CD4-positive, alpha-beta T cell treated with Interferon gamma for 1 hour (primary cell): ENCODE results near the gene TNFRSF12A.
"Not testable (repeated sequence)": the region's sequence is repeated elsewhere in the genome, so short reads cannot be mapped to it uniquely, and the experiment has no call there.

ENCODE experiments used
- DNase-seq: peaks from one replicate; pipeline ENCODE4 v3.0.0-alpha.2; 2020

TNFRSF12A gene

DNA sequence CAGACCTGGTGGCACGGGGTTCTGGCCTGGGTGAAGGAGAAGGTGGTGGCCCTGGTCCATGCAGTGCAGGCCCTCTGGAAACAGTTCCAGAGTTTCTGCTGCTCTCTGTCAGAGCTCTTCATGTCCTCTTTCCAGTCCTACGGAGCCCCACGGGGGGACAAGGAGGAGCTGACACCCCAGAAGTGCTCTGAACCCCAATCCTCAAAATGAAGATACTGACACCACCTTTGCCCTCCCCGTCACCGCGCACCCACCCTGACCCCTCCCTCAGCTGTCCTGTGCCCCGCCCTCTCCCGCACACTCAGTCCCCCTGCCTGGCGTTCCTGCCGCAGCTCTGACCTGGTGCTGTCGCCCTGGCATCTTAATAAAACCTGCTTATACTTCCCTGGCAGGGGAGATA is 49.0 kb downstream of the TNFRSF12A start:
- not testable (repeated sequence) for DNase-seq

- no peak for DNase-seq
Measured at GRCh38 chr16:3070608-3071111, 50.5 kb downstream of the TNFRSF12A start.

DNA sequence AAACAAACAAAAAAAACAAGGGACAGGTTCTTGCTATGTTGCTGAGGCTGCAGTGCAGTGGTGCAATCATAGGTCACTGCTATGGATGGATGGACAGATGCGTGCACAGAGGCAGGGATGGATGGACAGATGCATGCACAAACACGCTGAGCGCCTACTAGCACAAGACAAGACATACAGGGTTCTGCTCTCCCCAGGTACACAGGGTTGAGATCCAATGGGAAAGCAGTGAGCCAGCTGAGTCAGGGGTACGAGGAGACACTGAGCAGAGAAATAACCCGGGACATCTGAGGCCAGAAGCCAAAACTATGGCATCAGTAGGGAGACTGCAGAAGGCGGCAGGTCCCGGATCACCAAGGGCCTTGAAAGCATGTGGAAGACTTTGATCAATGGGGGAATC is 51.5 kb downstream of the TNFRSF12A start:
- no peak for DNase-seq
